Measurements from ENCODE around the gene DNAJC10.

Gene DNAJC10

GRCh38 chr2:182833084-182833854, 117.2 kb downstream of the DNAJC10 start:
- no peak for DNase-seq (ENCODE audit: low read depth in 1 of 2, low spot score in 1 of 2)

GRCh38 chr2:182834293-182834692, 118.2 kb downstream of the DNAJC10 start:
- no peak for DNase-seq (ENCODE audit: low read depth in 1 of 2, low spot score in 1 of 2)

- DNase-seq (ENCODE audit: low read depth in 1 of 2, low spot score in 1 of 2) = no peak
Observed at GRCh38 chr2:182836451-182836850, 120.4 kb downstream of the DNAJC10 start.
